ENCODE data around the gene EOLA1.
A peak's percentile ranks its signal among the peaks of the same experiment; 100 is the strongest.

The EOLA1 gene

GRCh38 chrX:149512225-149512885 is 28.5 kb upstream of the EOLA1 start:
- ATAC-seq (ENCODE audit: insufficient read depth, low read depth) (peak; percentile 67), DNase-seq (peak; percentile 68)
- no peak overlapping the region for H3K4me2 ChIP-seq (ENCODE audit: insufficient read depth, low read length)
- no peaks in the 10 kb centered on the region for H3K9me3 ChIP-seq (ENCODE audit: insufficient read depth, low read length, severe bottlenecking)
- peaks cover 34% of the 10 kb centered on the region for H3K4me1 ChIP-seq (ENCODE audit: insufficient read depth, low read length)
- no peak overlapping the region for H3K4me3 ChIP-seq (ENCODE audit: low read depth in 1 of 2, low read length in 2 of 2)
- H3K79me2 ChIP-seq (ENCODE audit: insufficient read depth, low read length): no peaks in the 10 kb centered on the region
- H3K27ac ChIP-seq (ENCODE audit: low read length): peak overlapping the region; percentile 69
- TF ChIP-seq EZH2 (IDR thresholded peaks at IDR 0.05; ENCODE audit: borderline replicate concordance, low read depth, low read length, severe bottlenecking) (no peak), CTCF (IDR thresholded peaks at IDR 0.05; ENCODE audit: borderline replicate concordance, extremely low read depth, low read length, poor library complexity, severe bottlenecking) (peak; percentile 69)
- no peaks in the 10 kb centered on the region for H3K27me3 ChIP-seq (ENCODE audit: insufficient read depth, low read length, poor library complexity)
- no peak overlapping the region for H3K9ac ChIP-seq (ENCODE audit: low read depth, low read length)
- no peaks in the 10 kb centered on the region for H4K20me1 ChIP-seq (ENCODE audit: insufficient read depth, low read length)
- peak overlapping the region; percentile 70 for H2AFZ ChIP-seq (ENCODE audit: low read depth, low read length)
- H3K36me3 ChIP-seq (ENCODE audit: insufficient read depth, low read length): no peaks in the 10 kb centered on the region

GRCh38 chrX:149513825-149514428 is 26.9 kb upstream of the EOLA1 start:
- no peaks in the 10 kb centered on the region for H3K79me2 ChIP-seq (ENCODE audit: insufficient read depth, low read length)
- peak overlapping the region in 1 of 2 experiments; percentile 35; a peak in 1 of 4 replicates for H3K4me3 ChIP-seq (ENCODE audit: low read depth in 1 of 2, low read length in 2 of 2)
- H2AFZ ChIP-seq (ENCODE audit: low read depth, low read length): peak overlapping the region; percentile 36; the same call in 1 of the 2 replicates
- H3K9me3 ChIP-seq (ENCODE audit: insufficient read depth, low read length, severe bottlenecking): no peaks in the 10 kb centered on the region
- H3K4me2 ChIP-seq (ENCODE audit: insufficient read depth, low read length): peak overlapping the region; percentile 47
- DNase-seq (peak; percentile 47), ATAC-seq (ENCODE audit: insufficient read depth, low read depth) (peak; percentile 73)
- no peaks in the 10 kb centered on the region for H3K27me3 ChIP-seq (ENCODE audit: insufficient read depth, low read length, poor library complexity)
- no peaks in the 10 kb centered on the region for H4K20me1 ChIP-seq (ENCODE audit: insufficient read depth, low read length)
- no peak for TF ChIP-seq EZH2 (IDR thresholded peaks at IDR 0.05; ENCODE audit: borderline replicate concordance, low read depth, low read length, severe bottlenecking)
- TF ChIP-seq CTCF (IDR thresholded peaks at IDR 0.05; ENCODE audit: borderline replicate concordance, extremely low read depth, low read length, poor library complexity, severe bottlenecking): no peak
- H3K36me3 ChIP-seq (ENCODE audit: insufficient read depth, low read length): no peaks in the 10 kb centered on the region
- H3K9ac ChIP-seq (ENCODE audit: low read depth, low read length): 0 out of 2 replicates have a peak overlapping the region, but pooled peaks have one; percentile 32
- peak overlapping the region; percentile 74 for H3K27ac ChIP-seq (ENCODE audit: low read length)
- H3K4me1 ChIP-seq (ENCODE audit: insufficient read depth, low read length): peaks cover 36% of the 10 kb centered on the region

GRCh38 chrX:149515954-149516602 is 24.7 kb upstream of the EOLA1 start:
- Histone ChIP-seq H3K36me3 (ENCODE audit: insufficient read depth, low read length) (no peaks in the 10 kb centered on the region), H3K27ac (ENCODE audit: low read length) (no peak overlapping the region), H3K9me3 (ENCODE audit: insufficient read depth, low read length, severe bottlenecking) (no peaks in the 10 kb centered on the region), H2AFZ (ENCODE audit: low read depth, low read length) (no peak overlapping the region), H3K4me3 (ENCODE audit: low read depth in 1 of 2, low read length in 2 of 2) (no peak overlapping the region), H4K20me1 (ENCODE audit: insufficient read depth, low read length) (no peaks in the 10 kb centered on the region), H3K4me1 (ENCODE audit: insufficient read depth, low read length) (peaks cover 36% of the 10 kb centered on the region), H3K9ac (ENCODE audit: low read depth, low read length) (no peak overlapping the region), H3K79me2 (ENCODE audit: insufficient read depth, low read length) (no peaks in the 10 kb centered on the region), H3K27me3 (ENCODE audit: insufficient read depth, low read length, poor library complexity) (no peaks in the 10 kb centered on the region), H3K4me2 (ENCODE audit: insufficient read depth, low read length) (no peak overlapping the region)
- ATAC-seq (ENCODE audit: insufficient read depth, low read depth) (no peak), DNase-seq (no peak)
- TF ChIP-seq EZH2 (IDR thresholded peaks at IDR 0.05; ENCODE audit: borderline replicate concordance, low read depth, low read length, severe bottlenecking) (no peak), CTCF (IDR thresholded peaks at IDR 0.05; ENCODE audit: borderline replicate concordance, extremely low read depth, low read length, poor library complexity, severe bottlenecking) (no peak)
